ENCODE data around the gene MSANTD7. TPM values are rescaled to one million over a fixed set of nuclear protein-coding genes. Genes with fewer than 3 reads are reported as not detected.
"Not testable (repeated sequence)": the region's sequence is repeated elsewhere in the genome, so short reads cannot be mapped to it uniquely, and the experiment has no call there.

MSANTD7 gene
- total and polyA plus RNA-seq, 10 donors, result 2.4 to 18.4 (median 11.5) TPM

GRCh38 chr10:14812271-14812670 lies 25.8 kb upstream of the MSANTD7 start:
- Histone ChIP-seq H3K9me3 (no peaks in the 10 kb centered on the region), H3K4me1 (peaks cover 0 to 9% (median 0%) of the 10 kb centered on the region in 6 donors), H3K4me3 (no peak overlapping the region), H3K36me3 (no peaks in the 10 kb centered on the region), H3K27ac (no peak overlapping the region), H3K27me3 (replicated peaks in 1 of 7) (no peaks in the 10 kb centered on the region)
- 89 to 94% (median 91%) methylated on average over 3 of the region's 3 CpGs for WGBS, 5 donors
- TF ChIP-seq POLR2AphosphoS5 (IDR thresholded peaks at IDR 0.05) (no peak), POLR2A (IDR thresholded peaks at IDR 0.05) (no peak), CTCF (IDR thresholded peaks at IDR 0.05 in 8 of 11, conservative IDR thresholded peaks at IDR 0.05 in 3 of 11) (no peak)
- intact Hi-C loops (cut with DNase I; ENCODE audit: low total_unique reads), result no loop called here
- DNase-seq, result no peak

GRCh38 chr10:14815681-14816080 lies 22.4 kb upstream of the MSANTD7 start:
- H3K9me3 ChIP-seq, result no peaks in the 10 kb centered on the region
- TF ChIP-seq POLR2AphosphoS5 (IDR thresholded peaks at IDR 0.05) (no peak), CTCF (IDR thresholded peaks at IDR 0.05 in 8 of 11, conservative IDR thresholded peaks at IDR 0.05 in 3 of 11) (no peak), POLR2A (IDR thresholded peaks at IDR 0.05) (no peak)
- no peak overlapping the region for H3K27ac ChIP-seq
- WGBS, 5 donors, result 85 to 93% (median 88%) methylated on average over 6 of the region's 6 CpGs
- peaks cover 0 to 9% (median 0%) of the 10 kb centered on the region in 6 donors for H3K4me1 ChIP-seq
- H3K36me3 ChIP-seq, result no peaks in the 10 kb centered on the region
- DNase-seq, result no peak
- H3K4me3 ChIP-seq, result no peak overlapping the region
- intact Hi-C loops (cut with DNase I; ENCODE audit: low total_unique reads), result loop anchor here (5.0 kb wide), 1 partner anchor 313 kb away; no protein-coding TSS in a partner anchor
- H3K27me3 ChIP-seq (replicated peaks in 1 of 7), result no peaks in the 10 kb centered on the region

GRCh38 chr10:14816717-14817116 lies 21.4 kb upstream of the MSANTD7 start:
- not testable (repeated sequence) for H3K27me3 ChIP-seq (replicated peaks in 1 of 7); H3K36me3 ChIP-seq; DNase-seq; H3K9me3 ChIP-seq; H3K27ac ChIP-seq; H3K4me1 ChIP-seq; H3K4me3 ChIP-seq
- 92 to 99% (median 94%) methylated on average over 7 of the region's 7 CpGs for WGBS, 5 donors
- intact Hi-C loops (cut with DNase I; ENCODE audit: low total_unique reads), result loop anchor here (5.0 kb wide), 1 partner anchor 314 kb away; no protein-coding TSS in a partner anchor

GRCh38 chr10:14820010-14820774 lies 17.9 kb upstream of the MSANTD7 start:
- H3K27me3 ChIP-seq (replicated peaks in 1 of 7), result no peaks in the 10 kb centered on the region
- 94 to 98% (median 96%) methylated on average over 10 of the region's 10 CpGs for WGBS, 5 donors
- no peaks in the 10 kb centered on the region for H3K36me3 ChIP-seq
- no peak for DNase-seq
- H3K27ac ChIP-seq, result no peak overlapping the region
- no peak for TF ChIP-seq POLR2AphosphoS5 (IDR thresholded peaks at IDR 0.05)
- no peak for TF ChIP-seq CTCF (IDR thresholded peaks at IDR 0.05 in 8 of 11, conservative IDR thresholded peaks at IDR 0.05 in 3 of 11)
- no peak for TF ChIP-seq POLR2A (IDR thresholded peaks at IDR 0.05)
- H3K4me1 ChIP-seq, result peaks cover 0 to 10% (median 7%) of the 10 kb centered on the region in 6 donors
- no peaks in the 10 kb centered on the region for H3K9me3 ChIP-seq
- intact Hi-C loops (cut with DNase I; ENCODE audit: low total_unique reads), result loop anchor here (5.0 kb wide), 1 partner anchor 278 kb away; no protein-coding TSS in a partner anchor
- H3K4me3 ChIP-seq, result no peak overlapping the region
